Esophagus muscularis mucosa (tissue), 4 donors: ENCODE measurements around the gene SENP1. TPM values are rescaled to one million over a fixed set of nuclear protein-coding genes. Genes with fewer than 3 reads are reported as not detected.

Experiments
- DNase-seq: peaks from one replicate; pipeline ENCODE4 v3.0.0-alpha.2; 2017; ENCODE audit errors: extremely low spot score
- H3K27ac ChIP-seq, 4 donors: fragments of 200-600 bp; sonication (generic); replicated peaks in 1 of 4; 1 replicate in 3 of 4; 2 replicates in 1 of 4; pipeline ENCODE4 v1.5.1; 2016 to 2019; ENCODE audit warnings: mild to moderate bottlenecking in 1 of 4
- H3K27me3 ChIP-seq, 4 donors: fragments of 200-600 bp; sonication (generic); one replicate each; pipeline versions ENCODE4 v1.5.1 to v1.6.0; 2016 to 2019
- H3K36me3 ChIP-seq, 4 donors: fragments of 200-600 bp; sonication (generic); one replicate each; pipeline ENCODE4 v1.5.1; 2016 to 2019
- H3K4me1 ChIP-seq, 4 donors: fragments of 200-600 bp; sonication (generic); one replicate each; pipeline ENCODE4 v1.5.1; 2016 to 2019
- H3K4me3 ChIP-seq, 4 donors: fragments of 200-600 bp; sonication (generic); 1 replicate in 2 of 4; 2 replicates in 2 of 4; pipeline ENCODE4 v1.5.1; 2016 to 2019; ENCODE audit warnings: mild to moderate bottlenecking in 4 of 4, moderate library complexity in 1 of 4
- H3K9me3 ChIP-seq, 4 donors: fragments of 200-600 bp; sonication (generic); 1 replicate in 3 of 4; 2 replicates in 1 of 4; pipeline ENCODE4 v1.5.1; 2016 to 2019
- EP300 ChIP-seq: sonication (generic); formaldehyde crosslinking; IDR thresholded peaks from one replicate; pipeline ENCODE4 v1.6.1; 2017; ENCODE audit warnings: antibody characterized with exemption
- POLR2A ChIP-seq: fragments of 450-650 bp; IDR thresholded peaks from one replicate; pipeline ENCODE4 v1.6.1; 2017; ENCODE audit warnings: antibody characterized with exemption, moderate library complexity, mild to moderate bottlenecking, low read depth
- POLR2AphosphoS5 ChIP-seq, 2 donors: sonication (generic); formaldehyde crosslinking; IDR thresholded peaks; one replicate each; pipeline ENCODE4 v1.6.1; 2017; ENCODE audit warnings: antibody characterized with exemption in 2 of 2
- WGBS: methylation state at CpG from one replicate; pipeline ENCODE4 v1.1.5; 2018; 5-methylcytosine and 5-hydroxymethylcytosine counted together
- intact Hi-C: fragments of 100-400 bp; cut with DNase I; formaldehyde crosslinking; loops from one replicate; pipeline ENCODE4 v1.15.1; 2023
- total RNA-seq, 4 donors: library from RNA; depleted of rRNA; stranded (reverse); fragments of >200 nt; gene quantifications; one replicate each; pipeline versions ENCODE4 v1.1.0 to v1.2.1, GENCODE V29; 2016
- TF ChIP-seq, protein P1 (sequence below), 3 experiments: fragments of 200-600 bp in 2 of 3; fragments of 450-650 bp in 1 of 3; sonication (generic) in 2 of 3; IDR thresholded peaks; one replicate each; pipeline ENCODE4 v1.5.1; 2017 to 2019; ENCODE audit warnings: antibody characterized with exemption in 3 of 3, mild to moderate bottlenecking in 2 of 3, moderate library complexity in 1 of 3

SENP1 gene
- total RNA-seq, 4 donors from 2014 or later: 12.9 to 19.2 (median 14.3) TPM

DNA sequence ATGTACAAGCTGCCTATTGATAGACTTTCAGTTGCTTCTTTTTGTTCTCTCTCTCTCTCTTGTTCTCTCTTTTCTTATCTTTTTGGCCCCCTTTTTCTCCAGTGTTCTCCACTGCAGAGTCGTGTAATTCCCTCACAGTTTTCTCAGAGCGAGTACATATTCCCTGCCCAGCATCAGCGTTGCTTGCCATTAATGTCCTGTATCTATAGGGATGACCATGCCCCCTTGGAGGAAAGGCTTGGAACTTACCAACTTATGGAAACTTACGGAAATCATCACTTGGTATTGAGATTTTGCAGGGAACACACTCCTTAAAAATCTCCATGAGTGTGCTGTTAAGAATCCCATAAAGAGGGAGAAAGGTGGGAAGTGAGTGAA, 87.3 kb downstream of the SENP1 start:
- Histone ChIP-seq H3K27me3 (peaks cover 0 to 58% (median 2%) of the 10 kb centered on the region in 4 donors), H3K27ac (no peak overlapping the region), H3K36me3 (no peaks in the 10 kb centered on the region), H3K4me1 (peaks cover 0 to 4% (median 0%) of the 10 kb centered on the region in 4 donors), H3K4me3 (no peak overlapping the region), H3K9me3 (no peaks in the 10 kb centered on the region)
- no peak for DNase-seq
- intact Hi-C loops: no loop called here
- WGBS: 70% methylated on average over 4 of the region's 4 CpGs
- TF ChIP-seq, protein P1, sequence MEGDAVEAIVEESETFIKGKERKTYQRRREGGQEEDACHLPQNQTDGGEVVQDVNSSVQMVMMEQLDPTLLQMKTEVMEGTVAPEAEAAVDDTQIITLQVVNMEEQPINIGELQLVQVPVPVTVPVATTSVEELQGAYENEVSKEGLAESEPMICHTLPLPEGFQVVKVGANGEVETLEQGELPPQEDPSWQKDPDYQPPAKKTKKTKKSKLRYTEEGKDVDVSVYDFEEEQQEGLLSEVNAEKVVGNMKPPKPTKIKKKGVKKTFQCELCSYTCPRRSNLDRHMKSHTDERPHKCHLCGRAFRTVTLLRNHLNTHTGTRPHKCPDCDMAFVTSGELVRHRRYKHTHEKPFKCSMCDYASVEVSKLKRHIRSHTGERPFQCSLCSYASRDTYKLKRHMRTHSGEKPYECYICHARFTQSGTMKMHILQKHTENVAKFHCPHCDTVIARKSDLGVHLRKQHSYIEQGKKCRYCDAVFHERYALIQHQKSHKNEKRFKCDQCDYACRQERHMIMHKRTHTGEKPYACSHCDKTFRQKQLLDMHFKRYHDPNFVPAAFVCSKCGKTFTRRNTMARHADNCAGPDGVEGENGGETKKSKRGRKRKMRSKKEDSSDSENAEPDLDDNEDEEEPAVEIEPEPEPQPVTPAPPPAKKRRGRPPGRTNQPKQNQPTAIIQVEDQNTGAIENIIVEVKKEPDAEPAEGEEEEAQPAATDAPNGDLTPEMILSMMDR (IDR thresholded peaks at IDR 0.05): no peak
- TF ChIP-seq EP300 (no peak), POLR2A (no peak), POLR2AphosphoS5 (IDR thresholded peaks at IDR 0.05) (no peak)

DNA sequence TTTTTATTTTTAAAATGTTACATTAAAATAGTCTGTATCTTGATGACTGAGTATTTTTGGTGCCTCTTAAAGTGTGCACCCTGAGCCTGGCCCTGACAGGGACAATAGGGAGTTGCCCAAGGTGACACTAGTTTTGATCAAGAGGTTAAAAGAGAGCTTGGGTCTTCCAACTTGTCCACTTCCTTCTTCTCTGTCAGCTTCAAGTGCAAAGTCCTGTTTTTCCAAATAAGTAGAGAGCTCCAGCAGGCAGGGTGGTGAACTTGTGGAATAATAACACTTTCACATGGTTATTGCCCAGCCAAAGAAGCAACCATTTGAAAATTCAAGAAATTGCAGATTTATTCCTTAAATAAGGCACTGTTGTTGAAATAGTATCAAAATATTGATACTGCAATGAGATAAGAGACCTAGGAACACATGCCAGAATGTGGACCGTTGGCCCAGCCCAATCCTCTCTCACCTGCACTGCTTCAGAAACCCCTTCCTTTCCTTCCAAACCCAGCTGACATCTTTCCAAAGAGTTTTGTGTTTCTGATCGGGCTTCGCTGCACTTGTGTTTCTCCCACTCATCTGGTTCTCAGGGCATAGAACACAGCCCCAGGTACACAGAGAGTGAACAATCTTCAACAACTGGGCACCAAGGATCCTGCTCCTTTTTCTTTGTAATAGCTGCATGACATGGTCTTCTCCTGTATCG, 87.8 kb downstream of the SENP1 start:
- WGBS: 76% methylated on average over 4 of the region's 4 CpGs
- no peaks in the 10 kb centered on the region for H3K9me3 ChIP-seq
- no peaks in the 10 kb centered on the region for H3K36me3 ChIP-seq
- peaks cover 0 to 3% (median 0%) of the 10 kb centered on the region in 4 donors for H3K4me1 ChIP-seq
- H3K27ac ChIP-seq: no peak overlapping the region
- H3K27me3 ChIP-seq: peaks cover 0 to 57% (median 2%) of the 10 kb centered on the region in 4 donors
- TF ChIP-seq POLR2A: no peak
- TF ChIP-seq POLR2AphosphoS5 (IDR thresholded peaks at IDR 0.05): no peak
- no peak for TF ChIP-seq EP300
- TF ChIP-seq, protein P1 (IDR thresholded peaks at IDR 0.05): no peak
- intact Hi-C loops: no loop called here
- DNase-seq: no peak
- H3K4me3 ChIP-seq: no peak overlapping the region

DNA sequence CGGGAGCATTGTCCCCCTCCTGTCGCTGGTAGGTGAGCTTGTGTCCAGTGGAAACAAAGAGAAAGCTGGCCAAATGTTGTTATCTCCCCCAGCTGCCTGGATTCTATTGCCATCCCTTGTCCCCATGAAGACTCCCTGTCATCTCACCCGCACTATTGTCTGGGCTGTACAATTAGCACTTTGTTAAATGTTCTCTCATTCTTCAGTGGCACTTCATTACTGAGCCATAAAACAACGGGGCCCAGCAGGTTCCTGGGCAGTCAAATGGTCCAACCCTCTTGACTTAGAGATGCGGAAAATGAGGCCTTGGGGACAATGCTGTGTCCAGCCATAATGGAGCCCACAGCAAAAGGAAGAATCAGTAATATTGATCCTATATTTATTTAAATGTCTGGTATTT, 88.4 kb downstream of the SENP1 start:
- H3K4me1 ChIP-seq: no peaks in the 10 kb centered on the region
- no peak overlapping the region for H3K27ac ChIP-seq
- DNase-seq: no peak
- TF ChIP-seq, protein P1 (IDR thresholded peaks at IDR 0.05): no peak
- no peak for TF ChIP-seq POLR2A
- TF ChIP-seq EP300: no peak
- TF ChIP-seq POLR2AphosphoS5 (IDR thresholded peaks at IDR 0.05): no peak
- no peak overlapping the region for H3K4me3 ChIP-seq
- 80% methylated on average over 5 of the region's 5 CpGs for WGBS
- H3K9me3 ChIP-seq: no peaks in the 10 kb centered on the region
- intact Hi-C loops: no loop called here
- peaks cover 0 to 51% (median 2%) of the 10 kb centered on the region in 4 donors for H3K27me3 ChIP-seq
- H3K36me3 ChIP-seq: no peaks in the 10 kb centered on the region

DNA sequence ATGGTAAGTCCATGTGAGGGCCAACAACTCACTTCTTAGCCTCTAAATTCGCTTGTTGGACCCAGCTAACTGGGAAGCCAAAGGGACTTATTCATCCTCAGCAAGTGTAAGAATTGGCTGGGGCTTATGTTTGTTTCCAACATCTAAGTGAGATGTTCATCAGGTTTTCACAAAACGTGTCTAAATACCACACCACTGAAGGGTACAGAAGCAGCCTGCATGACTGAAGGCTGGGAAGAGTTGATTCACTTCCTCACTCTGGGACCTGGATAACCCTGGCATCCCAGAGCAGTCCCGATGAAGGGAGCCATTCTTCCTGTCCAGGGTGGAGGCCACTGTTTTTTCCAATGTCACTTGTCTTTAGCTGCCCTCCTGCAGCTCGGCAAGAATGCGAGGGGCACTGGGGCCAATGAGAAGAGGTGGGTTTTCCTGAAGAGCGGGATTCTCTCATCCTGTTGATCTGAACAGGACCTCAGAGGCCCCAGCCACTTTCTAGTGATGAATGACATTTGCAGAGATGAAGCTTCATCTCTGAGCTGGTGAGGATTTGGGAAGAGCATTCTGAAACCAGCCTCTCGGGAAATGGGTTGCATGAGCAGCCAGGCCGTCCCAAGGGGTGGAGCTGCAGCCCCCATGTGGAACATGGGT, 89.4 kb downstream of the SENP1 start:
- WGBS: 76% methylated on average over 8 of the region's 8 CpGs
- TF ChIP-seq POLR2A (no peak), POLR2AphosphoS5 (IDR thresholded peaks at IDR 0.05) (no peak), EP300 (no peak)
- TF ChIP-seq, protein P1 (IDR thresholded peaks at IDR 0.05): no peak
- Histone ChIP-seq H3K36me3 (no peaks in the 10 kb centered on the region), H3K4me3 (no peak overlapping the region), H3K27ac (no peak overlapping the region), H3K9me3 (no peaks in the 10 kb centered on the region), H3K4me1 (no peaks in the 10 kb centered on the region), H3K27me3 (peaks cover 0 to 45% (median 2%) of the 10 kb centered on the region in 4 donors)
- intact Hi-C loops: no loop called here
- no peak for DNase-seq
